Activated T-cell treated with anti-CD3 and anti-CD28 coated beads, Interleukin-2, amount 50 U/mL, for 72 hours (primary cell): ENCODE data around the gene ERN1. TPM values are rescaled to one million over a fixed set of nuclear protein-coding genes. Genes with fewer than 3 reads are reported as not detected.

Source experiments
- ATAC-seq, 2 donors: fragments of 150-1000 bp; cut with Tn5 transposase; replicated peaks in 1 of 2; 2 replicates each; pipeline ENCODE4 v1.10.0; 2021; ENCODE audit warnings: moderate library complexity in 2 of 2, mild to moderate bottlenecking in 1 of 2
- DNase-seq, 2 donors: peaks; one replicate each; pipeline ENCODE4 v3.0.0; 2021 to 2022; ENCODE audit warnings: mixed read lengths in 1 of 2
- H3K27ac Mint-ChIP-seq: one replicate; pipeline ENCODE4 v1.8.0; 2022; ENCODE audit warnings: mild to moderate bottlenecking, moderate library complexity, mixed read lengths
- H3K27me3 Mint-ChIP-seq: one replicate; pipeline ENCODE4 v1.8.0; 2022; ENCODE audit warnings: low read depth, mixed read lengths
- H3K36me3 Mint-ChIP-seq, 2 donors: one replicate each; pipeline ENCODE4 v1.8.0; 2022; ENCODE audit warnings: mixed read lengths in 2 of 2, mild to moderate bottlenecking in 1 of 2; ENCODE audit not compliant: insufficient read depth in 2 of 2
- H3K4me1 Mint-ChIP-seq: one replicate; pipeline ENCODE4 v1.8.0; 2022; ENCODE audit warnings: low read depth, mixed read lengths
- H3K4me3 Mint-ChIP-seq, 2 donors: one replicate each; pipeline ENCODE4 v1.8.0; 2022; ENCODE audit warnings: mild to moderate bottlenecking in 2 of 2, mixed read lengths in 2 of 2, moderate library complexity in 2 of 2
- H3K9me3 Mint-ChIP-seq, 2 donors: one replicate each; pipeline ENCODE4 v1.8.0; 2022; ENCODE audit warnings: mixed read lengths in 2 of 2
- total RNA-seq, 2 donors: library from RNA; stranded (reverse); gene quantifications; one replicate each; pipeline ENCODE4 v1.2.3, GENCODE V29; 2022

Gene ERN1
- total RNA-seq, 2 donors from 2014 or later: 58.1 to 98.3 TPM

DNA sequence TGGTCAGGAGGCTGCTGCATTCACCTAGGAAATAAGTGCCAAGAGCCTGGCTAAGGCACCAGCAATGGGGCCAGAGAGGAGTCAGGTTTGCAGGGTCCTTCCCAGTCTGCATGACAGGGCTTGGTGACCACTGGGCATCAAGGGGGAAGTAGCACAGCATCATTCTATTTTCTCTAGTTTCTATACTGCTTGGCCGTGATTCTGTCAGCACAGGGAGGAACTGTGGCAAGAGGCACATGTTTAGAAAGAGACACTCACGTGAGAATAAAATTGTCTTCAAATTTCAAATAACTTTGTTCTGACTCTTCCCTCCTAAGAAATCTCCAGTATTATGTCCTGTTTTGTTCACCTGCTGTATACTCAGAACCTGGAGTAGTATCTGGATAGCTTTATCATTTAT lies 37.8 kb downstream of the ERN1 start:
- Mint-ChIP-seq H3K4me1 (peaks cover 92% of the 10 kb centered on the region), H3K36me3 (peaks cover 15 to 19% of the 10 kb centered on the region in 2 donors), H3K4me3 (peak overlapping the region in 1 of 2 donors; percentile 64), H3K27me3 (no peaks in the 10 kb centered on the region), H3K9me3 (no peaks in the 10 kb centered on the region), H3K27ac (peak overlapping the region; percentile 47)
- no peak for DNase-seq
- no peak for ATAC-seq

- H3K27me3 Mint-ChIP-seq: no peaks in the 10 kb centered on the region
- peak overlapping the region; percentile 78 to 91 for H3K4me3 Mint-ChIP-seq
- H3K36me3 Mint-ChIP-seq: peaks cover 13 to 16% of the 10 kb centered on the region in 2 donors
- peak in 1 of 2 donors; percentile 14 for ATAC-seq
- peaks cover 91% of the 10 kb centered on the region for H3K4me1 Mint-ChIP-seq
- DNase-seq: no peak
- peak overlapping the region; percentile 97 for H3K27ac Mint-ChIP-seq
- no peaks in the 10 kb centered on the region for H3K9me3 Mint-ChIP-seq
Measured at GRCh38 chr17:64091571-64091970, 38.4 kb downstream of the ERN1 start.

DNA sequence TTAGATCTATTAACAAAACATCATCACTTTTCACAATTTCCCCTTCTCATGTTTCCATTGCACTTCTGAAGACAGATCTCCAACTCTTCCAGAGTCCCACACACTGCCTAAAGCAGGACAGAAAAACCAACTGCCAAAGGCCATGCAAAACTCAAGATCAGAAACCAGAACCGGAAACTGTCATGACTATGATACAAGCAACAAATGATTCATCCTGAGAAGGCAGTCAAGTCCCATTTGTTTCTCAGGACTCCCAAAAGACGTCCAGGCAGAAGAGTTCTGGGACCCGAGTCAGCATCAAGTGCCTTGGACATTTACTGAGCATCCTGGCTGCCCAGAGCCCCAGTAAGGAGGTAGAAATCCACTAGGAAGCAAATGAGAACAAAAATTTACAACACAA lies 38.8 kb downstream of the ERN1 start:
- peak; percentile 73 to 79 for ATAC-seq
- Mint-ChIP-seq H3K4me3 (peak overlapping the region; percentile 78 to 91), H3K36me3 (peaks cover 12 to 14% of the 10 kb centered on the region in 2 donors), H3K9me3 (no peaks in the 10 kb centered on the region), H3K27me3 (no peaks in the 10 kb centered on the region), H3K4me1 (peaks cover 87% of the 10 kb centered on the region), H3K27ac (peak overlapping the region; percentile 97)
- peak; percentile 26 to 41 for DNase-seq

DNA sequence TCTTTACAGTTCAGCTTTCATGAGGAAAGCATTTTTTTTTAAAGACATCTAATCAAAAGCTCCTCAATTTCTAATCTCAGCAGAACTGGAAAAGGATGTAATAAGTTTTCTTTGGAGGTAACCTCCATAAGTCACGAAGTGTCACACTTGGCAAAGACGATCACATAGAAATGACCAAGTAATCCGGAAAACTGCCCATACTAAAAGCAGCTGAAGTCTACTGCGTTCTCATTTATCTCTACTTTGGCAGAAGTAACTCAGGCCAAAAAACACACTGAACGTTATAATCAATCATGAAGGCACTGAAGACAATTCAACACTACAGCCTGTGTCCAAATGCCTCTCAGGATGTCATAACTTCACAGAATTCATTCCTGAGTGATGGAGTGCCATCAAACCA lies 39.8 kb downstream of the ERN1 start:
- peak overlapping the region; percentile 66 for H3K27ac Mint-ChIP-seq
- no peaks in the 10 kb centered on the region for H3K9me3 Mint-ChIP-seq
- H3K27me3 Mint-ChIP-seq: no peaks in the 10 kb centered on the region
- no peak for DNase-seq
- ATAC-seq: no peak
- peaks cover 78% of the 10 kb centered on the region for H3K4me1 Mint-ChIP-seq
- H3K36me3 Mint-ChIP-seq: peaks cover 8 to 10% of the 10 kb centered on the region in 2 donors
- peak overlapping the region in 1 of 2 donors; percentile 48 for H3K4me3 Mint-ChIP-seq

- H3K9me3 Mint-ChIP-seq: no peaks in the 10 kb centered on the region
- peaks cover 55% of the 10 kb centered on the region for H3K4me1 Mint-ChIP-seq
- peak overlapping the region in 1 of 2 donors; percentile 32 for H3K4me3 Mint-ChIP-seq
- DNase-seq: no peak
- H3K36me3 Mint-ChIP-seq: peaks cover 5 to 6% of the 10 kb centered on the region in 2 donors
- peak overlapping the region; percentile 29 for H3K27ac Mint-ChIP-seq
- no peaks in the 10 kb centered on the region for H3K27me3 Mint-ChIP-seq
- ATAC-seq: no peak
Measured at GRCh38 chr17:64087252-64088005, 42.5 kb downstream of the ERN1 start.

DNA sequence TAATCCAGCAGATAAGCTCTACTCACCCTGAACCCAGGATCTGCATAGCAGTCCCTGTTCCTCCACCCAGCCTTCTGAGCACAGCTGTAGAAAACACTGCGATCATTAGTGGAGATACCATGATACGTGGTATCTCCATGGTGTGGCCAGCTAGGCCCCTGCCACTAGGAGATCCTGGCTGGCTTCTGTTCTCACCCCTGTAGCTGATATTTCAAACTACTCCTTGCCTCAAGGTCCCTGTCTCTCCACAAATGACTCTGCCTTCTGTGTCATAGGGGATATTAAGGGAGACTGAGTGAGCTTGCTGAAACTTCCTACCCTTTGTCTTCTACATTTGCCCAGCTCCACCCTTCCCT lies 44.3 kb downstream of the ERN1 start:
- no peaks in the 10 kb centered on the region for H3K27me3 Mint-ChIP-seq
- no peaks in the 10 kb centered on the region for H3K9me3 Mint-ChIP-seq
- H3K27ac Mint-ChIP-seq: no peak overlapping the region
- no peak overlapping the region for H3K4me3 Mint-ChIP-seq
- peak in 1 of 2 donors; percentile 30 for ATAC-seq
- DNase-seq: no peak
- peaks cover 40% of the 10 kb centered on the region for H3K4me1 Mint-ChIP-seq
- H3K36me3 Mint-ChIP-seq: peaks cover 5% of the 10 kb centered on the region in 2 donors

GRCh38 chr17:64084940-64085649 lies 44.8 kb downstream of the ERN1 start:
- DNase-seq (no peak), ATAC-seq (no peak)
- no peak overlapping the region for H3K4me3 Mint-ChIP-seq
- peaks cover 9% of the 10 kb centered on the region in 2 donors for H3K36me3 Mint-ChIP-seq
- H3K27ac Mint-ChIP-seq: no peak overlapping the region
- peaks cover 40% of the 10 kb centered on the region for H3K4me1 Mint-ChIP-seq
- H3K27me3 Mint-ChIP-seq: no peaks in the 10 kb centered on the region
- H3K9me3 Mint-ChIP-seq: no peaks in the 10 kb centered on the region

DNA sequence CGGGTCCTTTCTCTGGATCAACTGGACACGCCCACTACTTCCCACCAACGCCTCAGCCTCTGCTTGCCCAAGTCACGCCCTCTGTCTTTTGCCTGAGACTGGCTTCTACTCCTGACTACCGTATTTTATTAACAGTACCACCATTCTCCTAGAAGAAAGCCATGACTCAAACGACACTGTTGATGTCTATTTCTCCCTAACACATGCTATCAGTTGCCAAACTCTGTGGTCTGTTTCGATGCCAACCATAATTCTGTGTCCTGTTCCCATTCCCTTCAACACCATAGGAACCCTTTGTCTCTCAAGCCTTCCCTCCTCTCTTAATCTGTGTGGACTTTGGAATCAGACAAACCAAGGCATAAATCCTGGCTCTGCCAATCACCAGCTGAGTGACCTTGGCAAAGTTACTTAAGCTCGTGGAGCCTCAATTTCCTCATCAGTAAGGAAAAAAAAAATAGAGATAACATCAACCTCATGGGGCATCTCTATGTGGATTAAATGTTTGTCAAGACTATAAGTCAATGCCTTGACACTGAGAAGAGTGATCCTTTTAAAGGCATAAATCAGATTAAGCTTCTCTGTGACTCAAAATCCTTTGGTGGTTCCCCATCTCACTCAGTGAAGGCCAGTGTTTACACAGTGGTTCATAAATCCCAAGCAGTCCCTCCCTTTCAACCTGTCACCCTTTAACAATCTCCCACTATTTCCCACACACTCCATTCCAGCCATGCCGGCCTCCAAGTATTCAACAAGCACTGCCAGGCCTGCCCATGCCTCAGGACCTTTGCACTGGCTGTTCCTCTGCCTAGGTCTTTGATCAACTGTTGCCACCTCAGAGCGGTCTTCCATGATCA lies 45.6 kb downstream of the ERN1 start:
- Mint-ChIP-seq H3K4me3 (no peak overlapping the region), H3K27ac (no peak overlapping the region), H3K4me1 (peaks cover 40% of the 10 kb centered on the region), H3K36me3 (peaks cover 9% of the 10 kb centered on the region in 2 donors), H3K27me3 (no peaks in the 10 kb centered on the region), H3K9me3 (no peaks in the 10 kb centered on the region)
- DNase-seq (no peak), ATAC-seq (peak in 1 of 2 donors; percentile 20)

DNA sequence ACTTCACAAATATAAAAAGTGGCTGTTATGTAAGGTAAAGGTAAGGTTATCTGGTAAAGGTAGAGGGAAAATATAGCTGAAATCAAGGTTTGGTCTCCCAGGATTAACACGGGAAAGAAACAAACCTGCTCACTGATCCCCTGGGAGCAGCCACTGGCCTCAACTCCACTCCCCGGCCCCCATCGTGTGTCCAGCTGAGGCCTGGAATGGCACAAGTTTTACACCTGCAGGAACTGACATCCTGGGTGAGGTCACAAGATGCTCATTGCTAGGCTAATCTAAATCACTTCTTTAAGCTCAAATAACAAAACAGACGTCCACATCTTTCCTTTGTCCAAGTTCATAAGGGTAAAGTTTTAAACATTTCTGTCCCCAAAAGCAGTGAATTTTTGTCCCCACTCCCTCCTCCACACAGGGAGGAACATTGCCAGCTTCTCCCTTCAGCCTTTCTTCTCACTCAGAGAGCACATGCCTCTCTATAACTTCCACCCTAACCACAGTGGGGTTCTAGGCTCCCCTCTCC lies 46.3 kb downstream of the ERN1 start:
- H3K4me1 Mint-ChIP-seq: peaks cover 40% of the 10 kb centered on the region
- no peak overlapping the region for H3K4me3 Mint-ChIP-seq
- no peak for ATAC-seq

GRCh38 chr17:64083093-64083492 lies 46.9 kb downstream of the ERN1 start:
- no peak overlapping the region for H3K27ac Mint-ChIP-seq
- ATAC-seq (no peak), DNase-seq (no peak)
- H3K4me1 Mint-ChIP-seq: peaks cover 37% of the 10 kb centered on the region
- H3K4me3 Mint-ChIP-seq: peak overlapping the region in 1 of 2 donors; percentile 79
- H3K36me3 Mint-ChIP-seq: peaks cover 10 to 18% of the 10 kb centered on the region in 2 donors
- H3K9me3 Mint-ChIP-seq: no peaks in the 10 kb centered on the region
- no peaks in the 10 kb centered on the region for H3K27me3 Mint-ChIP-seq

More for the DNA sequence above, 46.3 kb downstream of the ERN1 start:
- no peaks in the 10 kb centered on the region for H3K9me3 Mint-ChIP-seq
- no peak overlapping the region for H3K27ac Mint-ChIP-seq
- peaks cover 9 to 14% of the 10 kb centered on the region in 2 donors for H3K36me3 Mint-ChIP-seq
- no peaks in the 10 kb centered on the region for H3K27me3 Mint-ChIP-seq
- no peak for DNase-seq

- H3K27ac Mint-ChIP-seq: no peak overlapping the region
- H3K36me3 Mint-ChIP-seq: peaks cover 11 to 17% of the 10 kb centered on the region in 2 donors
- peak; percentile 91 to 92 for ATAC-seq
- no peaks in the 10 kb centered on the region for H3K27me3 Mint-ChIP-seq
- peaks cover 37% of the 10 kb centered on the region for H3K4me1 Mint-ChIP-seq
- peak overlapping the region in 1 of 2 donors; percentile 79 for H3K4me3 Mint-ChIP-seq
- peak; percentile 61 to 71 for DNase-seq
- H3K9me3 Mint-ChIP-seq: no peaks in the 10 kb centered on the region
Measured at GRCh38 chr17:64081802-64082799, 47.8 kb downstream of the ERN1 start.

- no peak for DNase-seq
- Mint-ChIP-seq H3K4me3 (peak overlapping the region in 1 of 2 donors; percentile 3), H3K27me3 (no peaks in the 10 kb centered on the region), H3K4me1 (peaks cover 52% of the 10 kb centered on the region), H3K36me3 (peaks cover 15 to 17% of the 10 kb centered on the region in 2 donors), H3K27ac (peak overlapping the region; percentile 10), H3K9me3 (no peaks in the 10 kb centered on the region)
- no peak for ATAC-seq
Measured at GRCh38 chr17:64080174-64080618, 49.7 kb downstream of the ERN1 start.
